CD4-positive, alpha-beta T cell treated with Interleukin-4 for 4 hours (primary cell): Measurements from ENCODE around the gene C10orf95.
"Not testable (repeated sequence)": the region's sequence is repeated elsewhere in the genome, so short reads cannot be mapped to it uniquely, and the experiment has no call there.

Source experiments
- DNase-seq: peaks from one replicate; pipeline ENCODE4 v3.0.0-alpha.2; 2020

The C10orf95 gene

DNA sequence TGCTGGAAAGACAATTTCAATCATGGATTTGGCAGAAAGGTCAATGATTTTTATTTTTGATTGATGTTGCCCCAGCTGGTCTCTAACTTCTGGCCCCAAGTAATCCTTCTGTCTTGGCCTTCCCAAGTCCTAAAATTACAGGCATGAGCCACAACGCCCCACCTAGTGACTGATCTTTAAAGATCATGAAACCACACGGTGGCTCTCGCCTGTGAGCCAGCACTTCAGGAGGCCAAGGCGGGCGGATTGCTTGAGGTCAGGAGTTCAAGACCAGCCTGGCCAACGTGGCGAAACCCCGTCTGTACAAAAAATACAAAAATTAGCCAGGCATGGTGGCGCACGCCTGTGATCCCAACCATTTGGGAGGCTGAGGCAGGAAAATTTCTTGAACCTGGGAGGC is 12.6 kb upstream of the C10orf95 start:
- no peak for DNase-seq

- DNase-seq: no peak
These were observed 11.2 kb upstream of the C10orf95 start for GRCh38 chr10:102462512-102463054.

DNA sequence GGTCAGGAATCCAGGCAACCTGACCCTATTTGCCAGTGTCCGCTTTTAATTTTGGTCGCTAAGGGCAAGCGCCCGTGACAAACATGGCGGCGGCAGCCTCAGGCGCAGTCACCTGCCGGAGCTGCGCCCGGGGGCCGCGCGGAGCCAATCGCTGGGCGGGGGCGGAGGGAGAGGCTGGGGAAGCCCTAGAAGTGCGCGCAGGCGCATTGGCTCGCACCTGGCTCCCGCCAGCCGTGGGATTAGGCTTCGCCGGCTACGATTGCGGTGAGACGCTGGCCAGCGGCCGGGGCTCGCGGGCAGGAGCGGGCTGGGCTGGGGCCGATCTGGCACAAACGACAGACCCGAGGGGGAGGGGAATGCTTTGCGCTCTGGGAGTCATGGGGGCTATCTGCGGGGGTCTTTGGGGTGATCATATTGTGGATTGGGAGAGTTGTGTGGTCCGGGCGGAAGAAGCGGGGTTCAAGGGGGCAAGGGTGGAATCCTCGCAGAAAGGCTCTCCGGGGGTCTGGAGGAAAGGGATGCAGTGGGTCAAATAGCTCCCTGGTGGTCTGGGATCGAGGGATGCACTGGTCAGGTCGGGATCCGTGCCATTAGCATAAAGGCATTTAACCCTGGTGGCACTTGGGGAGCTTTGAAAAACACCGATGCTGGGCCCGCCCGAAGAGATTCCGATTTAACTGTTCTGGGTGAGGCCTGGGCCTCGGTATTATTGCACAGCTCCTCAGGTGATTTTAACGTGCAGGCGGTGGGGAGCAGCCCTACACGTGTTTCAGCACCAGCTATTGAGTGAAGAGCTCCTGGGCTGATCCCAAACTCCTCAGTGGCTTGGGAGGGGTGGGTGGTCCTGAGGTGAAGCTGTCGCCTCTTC is 10.1 kb upstream of the C10orf95 start:
- DNase-seq: peak; percentile 90

DNA sequence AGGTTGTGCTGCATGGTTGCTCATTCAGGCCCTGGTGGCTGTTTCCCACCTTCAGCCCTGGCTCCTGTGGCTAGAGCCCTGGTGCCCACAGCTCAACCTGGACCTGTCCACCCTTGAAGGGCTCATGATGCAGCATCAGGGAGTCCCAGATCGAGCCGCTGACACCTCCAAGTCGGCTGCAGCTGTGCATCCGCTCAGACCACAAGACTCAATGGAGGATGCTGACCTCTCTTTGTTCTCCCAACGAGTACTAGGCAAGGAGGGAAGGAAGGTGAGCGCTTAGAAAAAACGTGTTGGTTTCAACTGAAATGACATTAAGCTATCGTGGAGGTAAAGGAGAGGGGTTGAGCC is 9.5 kb upstream of the C10orf95 start:
- no peak for DNase-seq

DNA sequence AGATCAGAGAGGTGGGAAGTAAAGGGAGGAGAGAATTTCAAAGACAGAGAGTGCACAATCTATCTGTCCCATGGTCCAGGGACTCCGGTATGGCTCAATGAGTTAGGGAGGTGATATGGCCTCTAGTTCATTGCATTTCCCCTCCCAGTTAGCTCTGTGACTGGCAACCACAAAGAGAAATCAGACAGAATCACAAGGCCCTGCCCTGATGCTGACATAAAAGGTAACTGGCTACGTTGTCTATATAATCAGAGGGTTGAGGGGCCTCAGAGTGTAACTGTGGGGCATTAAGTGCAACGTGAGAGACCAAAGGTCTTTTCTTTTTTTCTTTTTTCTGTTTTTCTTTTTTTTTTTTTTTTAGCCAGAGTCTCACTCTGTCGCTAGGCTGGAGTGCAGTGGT is 7.3 kb upstream of the C10orf95 start:
- no peak for DNase-seq

DNA sequence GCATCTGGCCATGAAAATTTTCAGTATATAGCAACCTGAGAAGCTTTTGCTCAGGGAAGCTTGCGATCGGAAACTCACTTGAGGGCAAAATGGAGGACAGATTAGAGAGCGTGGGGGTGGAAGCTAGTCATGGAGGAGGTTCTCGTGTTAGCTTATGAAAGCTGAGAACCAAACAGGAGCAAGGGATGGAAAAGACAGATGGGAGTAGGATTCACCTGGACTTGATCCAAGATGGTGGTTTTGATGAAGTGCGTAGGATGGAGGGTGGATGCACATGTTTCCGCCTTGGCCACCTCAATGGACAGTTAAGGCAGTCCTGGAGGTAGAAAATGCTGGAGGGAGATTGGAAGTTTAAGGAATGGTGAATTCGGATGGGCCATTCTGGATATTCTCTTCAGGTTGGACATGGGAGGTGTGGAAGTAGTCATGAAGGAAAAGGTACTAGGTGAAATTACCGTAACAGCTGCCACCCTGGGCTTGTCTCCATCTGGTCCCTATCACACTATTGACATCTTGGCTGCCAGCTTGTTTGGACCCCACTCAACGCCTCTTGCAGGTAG is 6.3 kb upstream of the C10orf95 start:
- DNase-seq: no peak

GRCh38 chr10:102455893-102456471 is 4.6 kb upstream of the C10orf95 start:
- no peak for DNase-seq

DNA sequence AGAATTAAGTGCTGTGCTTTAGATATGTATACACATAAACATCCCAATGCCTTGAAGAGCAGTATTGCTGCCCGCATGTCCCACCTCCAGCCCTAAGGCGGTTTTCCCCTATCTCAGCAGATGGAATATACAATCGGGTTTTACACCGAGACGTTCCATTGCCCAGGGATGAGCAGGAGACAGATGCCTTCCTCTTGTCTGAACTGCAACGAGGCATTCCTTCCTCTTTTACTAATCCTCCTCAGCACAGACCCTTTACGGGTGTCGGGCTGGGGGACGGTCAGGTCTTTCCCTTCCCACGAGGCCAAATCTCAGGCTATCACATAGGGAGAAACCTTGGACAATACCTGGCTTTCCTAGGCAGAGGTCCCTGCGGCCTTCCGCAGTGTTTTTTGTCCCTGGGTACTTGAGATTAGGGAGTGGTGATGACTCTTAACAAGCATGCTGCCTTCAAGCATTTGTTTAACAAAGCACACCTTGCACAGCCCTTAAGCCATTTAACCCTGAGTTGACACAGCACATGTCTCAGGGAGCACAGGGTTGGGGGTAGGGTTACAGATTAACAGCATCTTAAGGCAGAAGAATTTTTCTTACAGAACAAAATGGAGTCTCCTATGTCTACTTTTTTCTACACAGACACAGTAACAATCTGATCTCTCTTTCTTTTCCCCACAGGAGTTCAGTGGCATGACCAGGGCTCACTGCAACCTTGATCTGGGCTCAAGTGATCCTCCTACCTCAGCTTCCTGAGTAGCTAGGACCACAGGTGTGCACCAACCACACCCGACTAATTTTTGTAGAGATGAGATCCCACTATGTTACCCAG is 3.5 kb upstream of the C10orf95 start:
- not testable (repeated sequence) for DNase-seq

- no peak for DNase-seq
These were observed 2.2 kb upstream of the C10orf95 start for GRCh38 chr10:102453502-102453901.

- peak; percentile 51 for DNase-seq
These were observed 1.5 kb upstream of the C10orf95 start for GRCh38 chr10:102452672-102453340.

GRCh38 chr10:102450374-102451104 is 804 bp downstream of the C10orf95 start:
- peak; percentile 93 for DNase-seq

DNA sequence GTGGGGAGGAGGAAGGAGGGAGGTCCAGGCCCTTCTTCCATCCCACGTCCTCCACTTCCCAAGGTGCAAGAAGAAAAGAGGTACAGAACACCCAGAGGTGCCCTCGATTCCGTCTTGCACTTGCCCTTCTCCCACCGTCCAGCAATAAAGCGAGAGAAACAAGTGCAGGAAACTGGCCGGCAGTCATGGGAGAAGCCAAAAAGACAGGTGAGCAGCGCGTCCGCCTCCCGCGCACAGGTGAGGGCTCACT is 1.3 kb downstream of the C10orf95 start:
- no peak for DNase-seq

DNA sequence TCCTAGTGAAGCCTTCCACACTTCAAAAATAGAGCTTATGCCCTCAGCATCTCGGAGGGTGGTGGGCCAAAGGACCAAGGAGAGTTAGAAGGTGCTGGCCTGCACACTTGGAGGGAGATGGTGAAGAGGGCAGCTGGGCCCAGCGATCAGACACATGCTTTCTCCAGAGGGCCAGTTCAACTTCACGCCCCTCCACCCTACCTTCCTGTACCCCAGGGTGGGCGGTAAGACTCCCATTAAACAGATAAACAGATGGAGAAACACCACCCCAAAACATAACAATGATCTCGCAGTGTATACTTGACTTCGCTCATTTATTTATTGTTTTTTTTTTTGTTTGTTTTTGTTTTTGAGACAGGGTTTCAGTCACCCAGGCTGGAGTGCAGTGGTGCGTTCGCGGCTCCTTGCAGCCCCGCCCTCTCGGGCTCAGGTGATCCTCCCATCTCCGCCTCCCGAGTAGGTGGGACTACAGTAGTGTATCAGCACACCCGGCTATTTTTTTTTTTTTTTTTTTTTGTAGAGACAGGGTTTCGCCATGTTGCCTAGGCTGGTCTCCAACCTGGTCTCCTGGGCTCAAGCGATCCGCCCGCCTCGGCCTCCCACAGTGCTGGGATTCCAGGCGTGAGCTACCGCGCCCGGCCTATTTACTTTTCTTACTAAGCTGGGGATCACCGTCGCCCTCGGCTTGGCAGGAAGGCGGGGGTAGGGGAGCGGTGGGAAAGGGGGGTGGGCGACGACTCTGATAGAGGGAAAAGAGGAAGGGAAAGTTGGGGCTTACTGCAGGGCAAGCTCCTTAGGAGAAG is 1.8 kb downstream of the C10orf95 start:
- DNase-seq: peak; percentile 90

DNA sequence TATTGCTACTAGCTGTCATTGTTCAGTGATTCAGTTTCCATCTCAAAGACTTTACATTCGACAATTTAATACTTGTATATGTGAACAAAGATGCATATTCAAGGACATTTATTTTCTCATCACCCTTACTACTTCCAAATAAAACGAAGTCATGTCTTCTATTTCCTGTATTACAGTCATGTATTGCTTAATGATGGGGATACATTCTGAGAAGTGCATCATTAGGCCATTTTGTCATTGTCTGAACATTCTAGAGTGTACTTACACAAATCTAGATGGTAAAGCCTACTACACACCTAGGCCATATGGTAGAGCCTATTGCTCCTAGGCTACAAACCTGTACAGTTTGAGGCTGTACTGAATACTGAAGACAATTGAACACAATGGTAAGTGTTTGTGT is 6.5 kb downstream of the C10orf95 start:
- no peak for DNase-seq

DNA sequence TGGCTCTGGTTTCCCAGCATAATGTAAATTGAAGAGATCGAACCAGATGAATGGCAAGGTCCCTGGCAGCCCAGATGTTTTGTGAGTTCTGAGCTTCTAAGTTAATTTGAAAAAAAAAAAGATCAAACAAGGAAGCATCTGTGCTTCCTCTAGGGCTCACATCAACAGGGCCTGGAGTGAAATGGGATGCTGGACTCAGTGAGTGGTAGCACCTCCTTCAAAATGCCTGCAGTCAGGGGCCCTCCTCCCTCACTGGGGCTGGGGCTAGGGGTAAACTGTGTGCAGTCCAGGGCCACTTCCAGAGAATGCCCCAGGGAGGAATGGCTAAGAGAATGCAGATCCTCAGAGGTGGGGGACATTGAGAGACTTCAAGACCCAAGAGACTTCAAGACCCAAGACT is 13.0 kb downstream of the C10orf95 start:
- DNase-seq: no peak

DNA sequence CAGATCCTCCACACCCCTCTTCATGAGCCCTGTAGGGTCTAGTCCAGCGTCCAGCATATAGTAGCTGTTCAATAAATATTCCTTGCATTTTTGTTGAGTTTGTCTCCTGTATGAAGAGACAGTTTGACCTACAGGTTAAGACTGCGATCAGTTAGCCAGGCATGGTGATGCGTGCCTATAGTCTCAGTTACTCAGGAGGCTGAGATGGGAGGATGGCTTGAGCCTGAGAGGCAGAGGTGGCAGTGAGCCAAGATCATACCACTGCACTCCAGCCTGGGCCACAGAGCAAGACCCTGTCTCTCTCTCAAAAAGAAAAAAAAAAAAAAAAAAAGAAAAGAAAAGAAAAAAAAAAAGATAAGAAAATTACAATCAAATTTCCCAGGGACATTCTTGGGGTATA is 13.8 kb downstream of the C10orf95 start:
- no peak for DNase-seq

- DNase-seq: no peak
These were observed 15.0 kb downstream of the C10orf95 start for GRCh38 chr10:102436312-102436711.

GRCh38 chr10:102435529-102436233 is 15.7 kb downstream of the C10orf95 start:
- DNase-seq: peak; percentile 24

GRCh38 chr10:102435133-102435497 is 16.2 kb downstream of the C10orf95 start:
- DNase-seq: no peak

- no peak for DNase-seq
These were observed 16.8 kb downstream of the C10orf95 start for GRCh38 chr10:102434394-102435132.
